ENCODE data around the gene TAOK3.

DNA sequence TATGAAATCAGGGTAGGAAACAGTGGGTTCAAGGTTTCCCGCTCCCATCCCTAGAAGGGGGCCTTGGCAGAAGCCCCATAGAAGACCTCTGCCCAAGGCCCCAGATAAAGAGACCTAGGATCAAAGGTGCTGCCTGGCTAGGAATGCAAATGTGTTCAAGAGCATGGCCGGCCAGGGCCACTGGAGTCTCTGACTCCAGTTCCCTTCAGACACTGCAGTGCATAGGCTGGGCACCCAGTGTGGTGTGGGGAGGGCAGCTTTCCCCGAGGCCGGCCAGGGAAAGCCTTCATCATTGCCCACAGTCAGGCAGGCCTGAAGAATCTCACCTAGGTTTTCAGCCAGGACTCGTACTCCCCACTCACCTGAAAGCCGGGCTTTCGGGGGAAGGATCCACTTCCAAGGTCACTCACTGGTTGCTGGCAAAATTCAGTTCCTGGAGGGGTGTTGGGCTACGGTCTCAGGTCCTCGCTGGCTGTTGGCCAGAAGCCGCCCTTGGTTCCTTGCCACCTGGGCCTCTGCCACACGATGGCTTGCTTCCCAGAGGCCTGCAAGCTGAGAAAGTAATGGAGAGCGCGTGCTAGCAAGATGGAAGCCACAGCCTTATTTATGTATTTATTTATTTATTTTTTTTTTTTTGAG lies 246.5 kb downstream of the TAOK3 start:
- TF ChIP-seq POLR2A (IDR thresholded peaks at IDR 0.05) (no peak), CTCF (IDR thresholded peaks at IDR 0.05) (no peak)

Data from suprapubic skin (tissue), 3 donors.